ENCODE data around the gene EFR3B.

- TF ChIP-seq, protein P1, sequence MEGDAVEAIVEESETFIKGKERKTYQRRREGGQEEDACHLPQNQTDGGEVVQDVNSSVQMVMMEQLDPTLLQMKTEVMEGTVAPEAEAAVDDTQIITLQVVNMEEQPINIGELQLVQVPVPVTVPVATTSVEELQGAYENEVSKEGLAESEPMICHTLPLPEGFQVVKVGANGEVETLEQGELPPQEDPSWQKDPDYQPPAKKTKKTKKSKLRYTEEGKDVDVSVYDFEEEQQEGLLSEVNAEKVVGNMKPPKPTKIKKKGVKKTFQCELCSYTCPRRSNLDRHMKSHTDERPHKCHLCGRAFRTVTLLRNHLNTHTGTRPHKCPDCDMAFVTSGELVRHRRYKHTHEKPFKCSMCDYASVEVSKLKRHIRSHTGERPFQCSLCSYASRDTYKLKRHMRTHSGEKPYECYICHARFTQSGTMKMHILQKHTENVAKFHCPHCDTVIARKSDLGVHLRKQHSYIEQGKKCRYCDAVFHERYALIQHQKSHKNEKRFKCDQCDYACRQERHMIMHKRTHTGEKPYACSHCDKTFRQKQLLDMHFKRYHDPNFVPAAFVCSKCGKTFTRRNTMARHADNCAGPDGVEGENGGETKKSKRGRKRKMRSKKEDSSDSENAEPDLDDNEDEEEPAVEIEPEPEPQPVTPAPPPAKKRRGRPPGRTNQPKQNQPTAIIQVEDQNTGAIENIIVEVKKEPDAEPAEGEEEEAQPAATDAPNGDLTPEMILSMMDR (IDR thresholded peaks at IDR 0.05): no peak
- TF ChIP-seq POLR2A (IDR thresholded peaks at IDR 0.05): no peak
Observed at GRCh38 chr2:25169073-25169470, 127.2 kb downstream of the EFR3B start.
